ENCODE measurements around the gene IRF3.

Gene IRF3

GRCh38 chr19:49676136-49676783 is 10.6 kb upstream of the IRF3 start:
- Histone ChIP-seq H3K4me2 (ENCODE audit: low read depth, low read length, poor library complexity, severe bottlenecking) (peak overlapping the region; percentile 97), H3F3A (ENCODE audit: insufficient read depth) (peaks cover 35% of the 10 kb centered on the region), H3K27ac (ENCODE audit: low read depth, low read length) (peak overlapping the region; percentile 96), H3K9me2 (replicated peaks; ENCODE audit: insufficient read depth, low read length) (no peaks in the 10 kb centered on the region), H4K20me1 (ENCODE audit: low read depth, low read length) (peaks cover 5% of the 10 kb centered on the region; the same call in 1 of the 2 replicates), H3K79me2 (ENCODE audit: insufficient read depth, low read length) (peaks cover 40% of the 10 kb centered on the region), H3K27me3 (ENCODE audit: low read length) (no peaks in the 10 kb centered on the region), H2AFZ (ENCODE audit: low read depth, low read length, severe bottlenecking) (peak overlapping the region; percentile 28), H3K9ac (ENCODE audit: low read length) (peak overlapping the region; percentile 88), H3K36me3 (ENCODE audit: low read length) (peaks cover 5% of the 10 kb centered on the region; the same call in 1 of the 2 replicates), H3K9me3 (ENCODE audit: insufficient read depth, low read length) (no peaks in the 10 kb centered on the region), H3K4me3 (ENCODE audit: insufficient read depth, low read length, poor library complexity, severe bottlenecking) (peak overlapping the region; percentile 95)
- TF ChIP-seq EZH2phosphoT487 (conservative IDR thresholded peaks at IDR 0.05; ENCODE audit: low read length): no peak
- no peak for TF ChIP-seq CTCF (IDR thresholded peaks at IDR 0.05; ENCODE audit: insufficient read depth, low read length, poor library complexity, severe bottlenecking)

GRCh38 chr19:49672131-49672919 is 6.7 kb upstream of the IRF3 start:
- no peak overlapping the region for H2AFZ ChIP-seq (ENCODE audit: low read depth, low read length, severe bottlenecking)
- peak overlapping the region; percentile 33; the same call in 1 of the 2 replicates for H3K9ac ChIP-seq (ENCODE audit: low read length)

GRCh38 chr19:49669516-49669915 is 3.9 kb upstream of the IRF3 start:
- Histone ChIP-seq H3K4me2 (ENCODE audit: low read depth, low read length, poor library complexity, severe bottlenecking) (no peak overlapping the region), H3K4me3 (ENCODE audit: insufficient read depth, low read length, poor library complexity, severe bottlenecking) (no peak overlapping the region), H3F3A (ENCODE audit: insufficient read depth) (peaks cover 14% of the 10 kb centered on the region), H4K20me1 (ENCODE audit: low read depth, low read length) (no peaks in the 10 kb centered on the region), H3K79me2 (ENCODE audit: insufficient read depth, low read length) (peaks cover 30% of the 10 kb centered on the region), H3K36me3 (ENCODE audit: low read length) (no peaks in the 10 kb centered on the region), H3K9me2 (replicated peaks; ENCODE audit: insufficient read depth, low read length) (no peaks in the 10 kb centered on the region), H3K27me3 (ENCODE audit: low read length) (no peaks in the 10 kb centered on the region), H3K27ac (ENCODE audit: low read depth, low read length) (no peak overlapping the region), H3K9ac (ENCODE audit: low read length) (no peak overlapping the region), H2AFZ (ENCODE audit: low read depth, low read length, severe bottlenecking) (no peak overlapping the region), H3K9me3 (ENCODE audit: insufficient read depth, low read length) (no peaks in the 10 kb centered on the region)
- TF ChIP-seq EZH2phosphoT487 (conservative IDR thresholded peaks at IDR 0.05; ENCODE audit: low read length) (no peak), CTCF (IDR thresholded peaks at IDR 0.05; ENCODE audit: insufficient read depth, low read length, poor library complexity, severe bottlenecking) (no peak)

More at GRCh38 chr19:49672131-49672919, 6.7 kb upstream of the IRF3 start:
- H3K36me3 ChIP-seq (ENCODE audit: low read length): no peaks in the 10 kb centered on the region
- H4K20me1 ChIP-seq (ENCODE audit: low read depth, low read length): no peaks in the 10 kb centered on the region
- peak overlapping the region; percentile 40 for H3K4me2 ChIP-seq (ENCODE audit: low read depth, low read length, poor library complexity, severe bottlenecking)
- peak; percentile 98 for TF ChIP-seq CTCF (IDR thresholded peaks at IDR 0.05; ENCODE audit: insufficient read depth, low read length, poor library complexity, severe bottlenecking)
- no peak for TF ChIP-seq EZH2phosphoT487 (conservative IDR thresholded peaks at IDR 0.05; ENCODE audit: low read length)
- no peaks in the 10 kb centered on the region for H3K9me2 ChIP-seq (replicated peaks; ENCODE audit: insufficient read depth, low read length)
- peaks cover 25% of the 10 kb centered on the region for H3F3A ChIP-seq (ENCODE audit: insufficient read depth)
- H3K4me3 ChIP-seq (ENCODE audit: insufficient read depth, low read length, poor library complexity, severe bottlenecking): no peak overlapping the region
- H3K9me3 ChIP-seq (ENCODE audit: insufficient read depth, low read length): no peaks in the 10 kb centered on the region
- H3K79me2 ChIP-seq (ENCODE audit: insufficient read depth, low read length): peaks cover 7% of the 10 kb centered on the region
- no peaks in the 10 kb centered on the region for H3K27me3 ChIP-seq (ENCODE audit: low read length)
- peak overlapping the region; percentile 59 for H3K27ac ChIP-seq (ENCODE audit: low read depth, low read length)
